ENCODE results near the gene NIM1K. TPM values are rescaled to one million over a fixed set of nuclear protein-coding genes. Genes with fewer than 3 reads are reported as not detected.

NIM1K gene
- total RNA-seq, 1 experiment from 2014 or later: 0.59 TPM

DNA sequence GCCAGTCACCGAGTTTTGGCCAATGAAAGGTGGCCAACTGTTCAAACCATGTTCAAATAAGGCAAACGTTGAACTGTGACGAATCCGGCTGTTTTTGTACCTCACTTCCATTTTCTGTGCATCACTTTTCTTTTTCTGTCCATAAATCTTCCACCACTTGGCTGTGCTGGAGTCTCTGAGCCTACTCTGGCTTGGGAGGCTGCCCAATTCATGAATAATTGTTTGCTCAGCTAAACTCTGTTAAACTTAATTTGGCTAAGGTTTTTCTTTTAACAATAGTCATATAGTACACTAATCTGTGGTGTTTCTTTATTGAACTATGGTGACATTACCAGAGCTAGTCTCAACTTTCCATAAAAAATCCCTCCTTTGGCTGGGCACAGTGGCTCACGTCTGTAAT lies 11.3 kb downstream of the NIM1K start:
- CTCF ChIA-PET: no interaction called here
- TF ChIP-seq SIN3A (IDR thresholded peaks at IDR 0.05; ENCODE audit: borderline replicate concordance, insufficient read depth, low read depth, low read length): no peak
- TF ChIP-seq, protein P1, sequence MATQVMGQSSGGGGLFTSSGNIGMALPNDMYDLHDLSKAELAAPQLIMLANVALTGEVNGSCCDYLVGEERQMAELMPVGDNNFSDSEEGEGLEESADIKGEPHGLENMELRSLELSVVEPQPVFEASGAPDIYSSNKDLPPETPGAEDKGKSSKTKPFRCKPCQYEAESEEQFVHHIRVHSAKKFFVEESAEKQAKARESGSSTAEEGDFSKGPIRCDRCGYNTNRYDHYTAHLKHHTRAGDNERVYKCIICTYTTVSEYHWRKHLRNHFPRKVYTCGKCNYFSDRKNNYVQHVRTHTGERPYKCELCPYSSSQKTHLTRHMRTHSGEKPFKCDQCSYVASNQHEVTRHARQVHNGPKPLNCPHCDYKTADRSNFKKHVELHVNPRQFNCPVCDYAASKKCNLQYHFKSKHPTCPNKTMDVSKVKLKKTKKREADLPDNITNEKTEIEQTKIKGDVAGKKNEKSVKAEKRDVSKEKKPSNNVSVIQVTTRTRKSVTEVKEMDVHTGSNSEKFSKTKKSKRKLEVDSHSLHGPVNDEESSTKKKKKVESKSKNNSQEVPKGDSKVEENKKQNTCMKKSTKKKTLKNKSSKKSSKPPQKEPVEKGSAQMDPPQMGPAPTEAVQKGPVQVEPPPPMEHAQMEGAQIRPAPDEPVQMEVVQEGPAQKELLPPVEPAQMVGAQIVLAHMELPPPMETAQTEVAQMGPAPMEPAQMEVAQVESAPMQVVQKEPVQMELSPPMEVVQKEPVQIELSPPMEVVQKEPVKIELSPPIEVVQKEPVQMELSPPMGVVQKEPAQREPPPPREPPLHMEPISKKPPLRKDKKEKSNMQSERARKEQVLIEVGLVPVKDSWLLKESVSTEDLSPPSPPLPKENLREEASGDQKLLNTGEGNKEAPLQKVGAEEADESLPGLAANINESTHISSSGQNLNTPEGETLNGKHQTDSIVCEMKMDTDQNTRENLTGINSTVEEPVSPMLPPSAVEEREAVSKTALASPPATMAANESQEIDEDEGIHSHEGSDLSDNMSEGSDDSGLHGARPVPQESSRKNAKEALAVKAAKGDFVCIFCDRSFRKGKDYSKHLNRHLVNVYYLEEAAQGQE (IDR thresholded peaks at IDR 0.05; ENCODE audit: insufficient read depth in 1 of 2, low read depth in 2 of 2, low read length in 1 of 2): no peak
- no peak for TF ChIP-seq POLR2AphosphoS5 (IDR thresholded peaks at IDR 0.05; ENCODE audit: low read depth, low read length)
- TF ChIP-seq, protein P2, sequence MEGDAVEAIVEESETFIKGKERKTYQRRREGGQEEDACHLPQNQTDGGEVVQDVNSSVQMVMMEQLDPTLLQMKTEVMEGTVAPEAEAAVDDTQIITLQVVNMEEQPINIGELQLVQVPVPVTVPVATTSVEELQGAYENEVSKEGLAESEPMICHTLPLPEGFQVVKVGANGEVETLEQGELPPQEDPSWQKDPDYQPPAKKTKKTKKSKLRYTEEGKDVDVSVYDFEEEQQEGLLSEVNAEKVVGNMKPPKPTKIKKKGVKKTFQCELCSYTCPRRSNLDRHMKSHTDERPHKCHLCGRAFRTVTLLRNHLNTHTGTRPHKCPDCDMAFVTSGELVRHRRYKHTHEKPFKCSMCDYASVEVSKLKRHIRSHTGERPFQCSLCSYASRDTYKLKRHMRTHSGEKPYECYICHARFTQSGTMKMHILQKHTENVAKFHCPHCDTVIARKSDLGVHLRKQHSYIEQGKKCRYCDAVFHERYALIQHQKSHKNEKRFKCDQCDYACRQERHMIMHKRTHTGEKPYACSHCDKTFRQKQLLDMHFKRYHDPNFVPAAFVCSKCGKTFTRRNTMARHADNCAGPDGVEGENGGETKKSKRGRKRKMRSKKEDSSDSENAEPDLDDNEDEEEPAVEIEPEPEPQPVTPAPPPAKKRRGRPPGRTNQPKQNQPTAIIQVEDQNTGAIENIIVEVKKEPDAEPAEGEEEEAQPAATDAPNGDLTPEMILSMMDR (IDR thresholded peaks at IDR 0.05): no peak
- no peak for TF ChIP-seq TCF7L2 (IDR thresholded peaks at IDR 0.05; ENCODE audit: low read depth, low read length)
- no peak overlapping the region for H3K4me3 ChIP-seq (ENCODE audit: low read depth in 2 of 2, low read length in 2 of 2)
- H3K4me1 ChIP-seq (ENCODE audit: control insufficient read depth, insufficient read depth, low read length): no peaks in the 10 kb centered on the region
- H3K27me3 ChIP-seq (ENCODE audit: control insufficient read depth, insufficient read depth, low read length): no peaks in the 10 kb centered on the region
- intact Hi-C loops (cut with micrococcal nuclease; ENCODE audit: unreplicated experiment): no loop called here
- peak; percentile 44; the same call in 1 of the 2 replicates for ATAC-seq
- no peaks in the 10 kb centered on the region for H3K9me3 ChIP-seq (ENCODE audit: control insufficient read depth, insufficient read depth, low read depth, low read length)
- in situ Hi-C loops (cut with HindIII; ENCODE audit: low pct_unique_long_range_greater_than_20kb, low sequenced_read_pairs): no loop called here
- no TSS peak for BruUV-seq (replicated peaks)
- no peak overlapping the region for H3K27ac ChIP-seq (ENCODE audit: low read length)
- POLR2A ChIA-PET: interaction anchor here (0.6 kb wide), 1 partner anchor 252 kb away, joined by 3 read pairs; no protein-coding TSS in a partner anchor
- no peaks in the 10 kb centered on the region for H3K36me3 ChIP-seq (ENCODE audit: control insufficient read depth, insufficient read depth, low read length)
- DNase-seq (ENCODE audit: low read depth, low spot score): no peak

DNA sequence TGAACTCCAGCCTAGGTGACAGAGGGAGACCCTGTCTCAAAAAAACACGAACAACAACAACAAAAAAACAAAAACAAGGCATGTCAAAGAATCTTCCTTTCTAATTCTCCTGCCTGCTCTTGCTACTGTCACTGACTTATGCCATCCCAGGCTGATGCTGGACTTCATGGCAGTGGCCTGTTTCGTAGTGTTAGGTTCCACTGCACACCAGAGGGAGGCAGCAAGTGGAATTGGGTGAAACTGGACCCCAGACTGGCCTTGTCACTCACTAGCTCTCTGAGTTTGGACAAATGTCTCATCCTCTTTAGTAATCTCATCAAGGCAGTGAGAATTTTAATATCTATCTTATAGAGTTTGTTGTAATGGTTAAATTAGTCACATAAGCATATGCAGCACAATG lies 12.9 kb downstream of the NIM1K start:
- intact Hi-C loops (cut with micrococcal nuclease; ENCODE audit: unreplicated experiment) (no loop called here), in situ Hi-C loops (cut with HindIII; ENCODE audit: low pct_unique_long_range_greater_than_20kb, low sequenced_read_pairs) (no loop called here)
- Histone ChIP-seq H3K27ac (ENCODE audit: low read length) (no peak overlapping the region), H3K4me3 (ENCODE audit: low read depth in 2 of 2, low read length in 2 of 2) (no peak overlapping the region), H3K27me3 (ENCODE audit: control insufficient read depth, insufficient read depth, low read length) (no peaks in the 10 kb centered on the region; the same call in 1 of the 2 replicates), H3K9me3 (ENCODE audit: control insufficient read depth, insufficient read depth, low read depth, low read length) (no peaks in the 10 kb centered on the region), H3K36me3 (ENCODE audit: control insufficient read depth, insufficient read depth, low read length) (no peaks in the 10 kb centered on the region), H3K4me1 (ENCODE audit: control insufficient read depth, insufficient read depth, low read length) (no peaks in the 10 kb centered on the region)
- ChIA-PET POLR2A (no interaction called here), CTCF (interaction anchor here (0.6 to 0.7 kb wide), 2 partner anchors 24 to 116 kb away, joined by 3 read pairs; no protein-coding TSS in a partner anchor)
- TF ChIP-seq POLR2AphosphoS5 (IDR thresholded peaks at IDR 0.05; ENCODE audit: low read depth, low read length) (no peak), TCF7L2 (IDR thresholded peaks at IDR 0.05; ENCODE audit: low read depth, low read length) (no peak), SIN3A (IDR thresholded peaks at IDR 0.05; ENCODE audit: borderline replicate concordance, insufficient read depth, low read depth, low read length) (no peak)
- TF ChIP-seq, protein P2 (IDR thresholded peaks at IDR 0.05): no peak
- TF ChIP-seq, protein P1 (IDR thresholded peaks at IDR 0.05; ENCODE audit: insufficient read depth in 1 of 2, low read depth in 2 of 2, low read length in 1 of 2): no peak
- no TSS peak for BruUV-seq (replicated peaks)
- DNase-seq (ENCODE audit: low read depth, low spot score) (no peak), ATAC-seq (no peak)

All from Panc1 (cell line).